Natural killer cell (primary cell): ENCODE measurements around the gene RSPH6A. TPM values are rescaled to one million over a fixed set of nuclear protein-coding genes. Genes with fewer than 3 reads are reported as not detected.

Experiments used
- ATAC-seq, 3 donors: fragments of 150-1000 bp in 2 of 3; fragments of 200-7000 bp in 1 of 3; cut with Tn5 transposase; 1 replicate in 1 of 3; 2 replicates in 2 of 3; pipeline ENCODE4 v1.10.0; 2021; ENCODE audit warnings: mild to moderate bottlenecking in 2 of 3, moderate library complexity in 2 of 3
- DNase-seq, 2 donors: peaks; one replicate each; pipeline versions ENCODE4 v3.0.0 to v3.0.0-alpha.2; 2013 to 2021; ENCODE audit warnings: mixed read lengths in 1 of 2
- H3K27ac ChIP-seq: one replicate; pipeline ENCODE4 v1.5.1; 2013; ENCODE audit warnings: mild to moderate bottlenecking, low read length
- H3K27me3 ChIP-seq: one replicate; pipeline ENCODE4 v1.6.1; 2013; ENCODE audit warnings: low read length; ENCODE audit not compliant: control insufficient read depth, insufficient read depth
- H3K36me3 ChIP-seq: one replicate; pipeline ENCODE4 v1.6.1; 2013; ENCODE audit warnings: low read length; ENCODE audit not compliant: control insufficient read depth, insufficient read depth
- H3K4me1 ChIP-seq: one replicate; pipeline ENCODE4 v1.6.1; 2013; ENCODE audit warnings: low read length; ENCODE audit not compliant: control insufficient read depth, insufficient read depth
- H3K4me3 ChIP-seq: one replicate; pipeline ENCODE4 v1.5.1; 2013; ENCODE audit warnings: low read length
- H3K9me3 ChIP-seq: one replicate; pipeline ENCODE4 v1.6.1; 2013; ENCODE audit warnings: low read length; ENCODE audit not compliant: control insufficient read depth, insufficient read depth
- H3K27ac Mint-ChIP-seq, 2 donors: one replicate each; pipeline ENCODE4 v1.8.0; 2022; ENCODE audit warnings: mild to moderate bottlenecking in 2 of 2, mixed read lengths in 2 of 2, moderate library complexity in 1 of 2
- H3K27me3 Mint-ChIP-seq, 2 donors: one replicate each; pipeline ENCODE4 v1.8.0; 2022; ENCODE audit warnings: low read depth in 2 of 2, mixed read lengths in 2 of 2
- H3K36me3 Mint-ChIP-seq: one replicate; pipeline ENCODE4 v1.8.0; 2022; ENCODE audit warnings: mixed read lengths
- H3K4me1 Mint-ChIP-seq, 2 donors: one replicate each; pipeline ENCODE4 v1.8.0; 2022; ENCODE audit warnings: mixed read lengths in 2 of 2
- H3K4me3 Mint-ChIP-seq: one replicate; pipeline ENCODE4 v1.8.0; 2022; ENCODE audit warnings: mild to moderate bottlenecking, moderate library complexity, mixed read lengths
- H3K9me3 Mint-ChIP-seq, 2 donors: one replicate each; pipeline ENCODE4 v1.8.0; 2022; ENCODE audit warnings: mixed read lengths in 2 of 2
- WGBS: methylation state at CpG from one replicate; pipeline ENCODE4 v1.1.7; 2013; ENCODE audit warnings: missing lambda C conversion rate; ENCODE audit not compliant: insufficient coverage; 5-methylcytosine and 5-hydroxymethylcytosine counted together
- intact Hi-C: fragments of 100-400 bp; cut with micrococcal nuclease; formaldehyde crosslinking; loops from one replicate; pipeline ENCODE4 v1.14.2; 2022
- total RNA-seq, 4 donors: library from RNA; stranded (reverse); fragments of 120-200 nt in 1 of 4; gene quantifications; one replicate each; pipeline versions ENCODE4 v1.2.3 to v1.2.4, GENCODE V29; 2013 to 2022
- TF ChIP-seq, protein P1 (sequence below): fragments of 200-600 bp; IDR thresholded peaks from one replicate; pipeline ENCODE4 v1.8.0; 2022; ENCODE audit warnings: antibody characterized with exemption

The RSPH6A gene
- total RNA-seq, 3 donors from 2014 or later (not counting 1 experiment from before 2014, with no cell fraction given), result 0.18 to 0.63 (median 0.31) TPM

DNA sequence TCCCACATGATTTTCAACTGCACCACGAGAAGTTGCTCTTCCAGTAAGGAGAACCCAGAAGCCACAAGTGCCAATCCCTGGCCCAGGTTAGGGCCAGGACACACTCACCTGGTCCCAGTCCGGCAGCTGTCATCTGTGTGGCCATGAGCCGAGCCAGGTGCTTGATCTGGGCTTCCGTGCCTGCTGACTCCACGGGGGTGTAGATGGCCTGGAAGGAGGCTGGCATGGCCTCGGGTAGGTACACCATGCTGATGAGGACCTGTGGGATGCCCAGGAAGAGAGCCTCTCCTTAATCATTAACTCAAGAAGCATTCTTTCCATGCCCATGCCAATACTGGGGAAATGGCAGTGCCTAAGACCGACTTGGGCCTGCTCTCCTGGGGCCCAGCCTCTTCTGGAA lies 19.9 kb upstream of the RSPH6A start:
- Histone ChIP-seq H3K36me3 (peaks cover 79% of the 10 kb centered on the region), H3K27ac (no peak overlapping the region), H3K27me3 (no peaks in the 10 kb centered on the region), H3K9me3 (no peaks in the 10 kb centered on the region), H3K4me1 (no peaks in the 10 kb centered on the region), H3K4me3 (no peak overlapping the region)
- Mint-ChIP-seq H3K4me3 (no peak overlapping the region), H3K9me3 (no peaks in the 10 kb centered on the region), H3K36me3 (peaks cover 15% of the 10 kb centered on the region), H3K27me3 (no peaks in the 10 kb centered on the region), H3K4me1 (no peaks in the 10 kb centered on the region), H3K27ac (no peak overlapping the region)
- TF ChIP-seq, protein P1, sequence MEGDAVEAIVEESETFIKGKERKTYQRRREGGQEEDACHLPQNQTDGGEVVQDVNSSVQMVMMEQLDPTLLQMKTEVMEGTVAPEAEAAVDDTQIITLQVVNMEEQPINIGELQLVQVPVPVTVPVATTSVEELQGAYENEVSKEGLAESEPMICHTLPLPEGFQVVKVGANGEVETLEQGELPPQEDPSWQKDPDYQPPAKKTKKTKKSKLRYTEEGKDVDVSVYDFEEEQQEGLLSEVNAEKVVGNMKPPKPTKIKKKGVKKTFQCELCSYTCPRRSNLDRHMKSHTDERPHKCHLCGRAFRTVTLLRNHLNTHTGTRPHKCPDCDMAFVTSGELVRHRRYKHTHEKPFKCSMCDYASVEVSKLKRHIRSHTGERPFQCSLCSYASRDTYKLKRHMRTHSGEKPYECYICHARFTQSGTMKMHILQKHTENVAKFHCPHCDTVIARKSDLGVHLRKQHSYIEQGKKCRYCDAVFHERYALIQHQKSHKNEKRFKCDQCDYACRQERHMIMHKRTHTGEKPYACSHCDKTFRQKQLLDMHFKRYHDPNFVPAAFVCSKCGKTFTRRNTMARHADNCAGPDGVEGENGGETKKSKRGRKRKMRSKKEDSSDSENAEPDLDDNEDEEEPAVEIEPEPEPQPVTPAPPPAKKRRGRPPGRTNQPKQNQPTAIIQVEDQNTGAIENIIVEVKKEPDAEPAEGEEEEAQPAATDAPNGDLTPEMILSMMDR, result no peak
- DNase-seq (no peak), ATAC-seq (no peak)
- 96% methylated on average over 7 of the region's 7 CpGs for WGBS
- intact Hi-C loops, result no loop called here

DNA sequence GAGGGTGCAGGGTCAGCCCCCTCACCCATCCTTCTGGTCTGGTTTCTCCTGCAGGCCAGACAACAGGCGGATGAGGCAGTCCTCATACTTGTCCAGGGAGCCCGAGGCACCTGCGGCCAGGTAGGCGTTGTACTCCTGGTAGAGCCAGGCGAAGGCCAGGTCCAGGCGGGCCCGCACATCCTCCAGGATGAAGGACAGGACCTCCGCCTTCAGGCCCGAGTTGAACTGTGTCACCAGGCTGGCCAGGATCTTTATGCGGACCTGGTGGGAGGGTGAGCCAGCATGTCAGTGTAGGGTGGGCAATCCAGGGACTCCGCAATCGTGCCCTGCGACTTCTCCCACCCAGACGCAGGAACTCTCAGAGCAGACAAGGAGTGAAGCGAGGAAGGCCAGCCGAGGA lies 13.8 kb upstream of the RSPH6A start:
- Mint-ChIP-seq H3K27me3 (no peaks in the 10 kb centered on the region), H3K36me3 (no peaks in the 10 kb centered on the region), H3K27ac (no peak overlapping the region), H3K4me3 (no peak overlapping the region), H3K4me1 (no peaks in the 10 kb centered on the region), H3K9me3 (no peaks in the 10 kb centered on the region)
- H3K4me3 ChIP-seq, result no peak overlapping the region
- H3K27ac ChIP-seq, result no peak overlapping the region
- WGBS, result 98% methylated on average over 16 of the region's 16 CpGs
- ATAC-seq (no peak), DNase-seq (no peak)
- TF ChIP-seq, protein P1, result no peak
- intact Hi-C loops, result no loop called here
- H3K9me3 ChIP-seq, result no peaks in the 10 kb centered on the region
- H3K27me3 ChIP-seq, result no peaks in the 10 kb centered on the region
- H3K36me3 ChIP-seq, result peaks cover 89% of the 10 kb centered on the region
- no peaks in the 10 kb centered on the region for H3K4me1 ChIP-seq

DNA sequence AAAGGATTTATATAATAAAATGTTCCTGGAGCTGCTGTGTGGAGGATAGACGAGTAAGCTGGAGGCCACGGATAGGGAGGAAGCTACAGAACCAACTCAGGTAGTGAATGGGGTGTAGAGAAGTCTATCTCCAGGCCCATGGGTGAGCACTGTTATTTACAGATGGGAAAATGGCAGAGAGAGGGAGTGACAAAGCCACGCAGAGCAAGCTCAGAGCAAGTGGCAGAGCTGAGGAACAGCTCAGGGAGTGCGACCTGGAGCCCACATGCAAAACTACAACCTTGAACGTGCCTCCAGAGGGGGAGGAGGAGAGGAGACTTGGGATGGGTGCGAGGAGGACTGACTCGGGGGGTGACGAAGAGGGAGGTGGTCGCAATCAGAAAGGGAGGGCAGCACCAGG lies 13.4 kb upstream of the RSPH6A start:
- Histone ChIP-seq H3K27me3 (no peaks in the 10 kb centered on the region), H3K4me3 (no peak overlapping the region), H3K36me3 (peaks cover 87% of the 10 kb centered on the region), H3K27ac (no peak overlapping the region), H3K4me1 (no peaks in the 10 kb centered on the region), H3K9me3 (no peaks in the 10 kb centered on the region)
- Mint-ChIP-seq H3K4me3 (no peak overlapping the region), H3K9me3 (no peaks in the 10 kb centered on the region), H3K36me3 (no peaks in the 10 kb centered on the region), H3K27ac (no peak overlapping the region), H3K4me1 (no peaks in the 10 kb centered on the region), H3K27me3 (no peaks in the 10 kb centered on the region)
- WGBS, result 95% methylated on average over 9 of the region's 9 CpGs
- ATAC-seq, result no peak
- intact Hi-C loops, result no loop called here
- TF ChIP-seq, protein P1, result no peak
- no peak for DNase-seq

DNA sequence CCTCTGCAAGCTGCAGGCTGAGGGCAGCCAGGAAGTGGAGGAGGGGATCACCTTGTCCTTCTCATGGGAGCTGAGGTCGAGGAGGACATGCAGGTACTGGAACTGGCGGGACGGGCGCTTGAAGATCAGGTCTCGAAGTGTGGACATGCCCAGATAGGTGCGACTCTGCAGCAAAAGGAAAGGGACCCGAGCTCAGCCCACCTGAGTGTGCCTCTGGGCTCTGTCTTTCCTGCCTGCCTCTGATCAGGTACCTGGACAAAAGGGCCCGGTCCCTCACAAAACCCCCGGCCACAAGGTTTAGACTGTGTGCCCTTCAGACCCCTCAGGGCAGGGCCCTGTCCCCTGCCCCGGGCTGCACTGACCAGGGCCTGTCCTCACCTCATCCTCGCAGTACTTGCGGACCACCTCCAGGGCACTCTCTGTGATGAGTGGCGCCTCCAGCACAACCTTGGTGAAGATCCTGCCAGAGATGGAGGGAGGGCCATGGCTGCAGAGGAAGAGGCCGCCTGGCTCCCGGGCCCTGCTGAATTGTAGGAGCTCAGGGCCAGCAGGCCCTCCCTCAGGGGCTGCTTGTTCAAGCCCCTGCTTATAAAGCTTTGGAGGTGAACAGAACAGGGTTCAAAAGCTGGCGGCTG lies 12.5 kb upstream of the RSPH6A start:
- H3K27me3 Mint-ChIP-seq, result no peaks in the 10 kb centered on the region
- no peaks in the 10 kb centered on the region for H3K27me3 ChIP-seq
- WGBS, result 94% methylated on average over 16 of the region's 16 CpGs
- intact Hi-C loops, result no loop called here
- H3K9me3 Mint-ChIP-seq, result no peaks in the 10 kb centered on the region
- no peaks in the 10 kb centered on the region for H3K9me3 ChIP-seq
- H3K27ac ChIP-seq, result no peak overlapping the region
- peaks cover 88% of the 10 kb centered on the region for H3K36me3 ChIP-seq
- H3K4me1 Mint-ChIP-seq, result no peaks in the 10 kb centered on the region
- DNase-seq, result no peak
- TF ChIP-seq, protein P1, result no peak
- no peak overlapping the region for H3K4me3 ChIP-seq
- no peak overlapping the region for H3K27ac Mint-ChIP-seq
- H3K4me3 Mint-ChIP-seq, result no peak overlapping the region
- H3K36me3 Mint-ChIP-seq, result no peaks in the 10 kb centered on the region
- H3K4me1 ChIP-seq, result no peaks in the 10 kb centered on the region
- ATAC-seq, result no peak
